IPS DF 6.9 (cell line): ENCODE measurements around the gene THSD1.
"Not testable (repeated sequence)": the region's sequence is repeated elsewhere in the genome, so short reads cannot be mapped to it uniquely, and the experiment has no call there.

Experiments used
- DNase-seq: peaks from one replicate; pipeline ENCODE4 v3.0.0-alpha.2; 2013; ENCODE audit warnings: low read depth, low spot score
- H3K27ac ChIP-seq: one replicate; pipeline ENCODE4 v1.5.1; 2013; ENCODE audit warnings: low read length, control low read depth
- H3K27me3 ChIP-seq: 2 replicates; pipeline ENCODE4 v1.6.1; 2013; ENCODE audit warnings: mild to moderate bottlenecking, low read length; ENCODE audit not compliant: control insufficient read depth, insufficient read depth
- H3K36me3 ChIP-seq: 2 replicates; pipeline ENCODE4 v1.6.1; 2013; ENCODE audit warnings: low read length; ENCODE audit not compliant: control insufficient read depth, insufficient read depth
- H3K4me1 ChIP-seq: 2 replicates; pipeline ENCODE4 v1.6.1; 2013; ENCODE audit warnings: low read length; ENCODE audit not compliant: control insufficient read depth, insufficient read depth
- H3K4me3 ChIP-seq: 2 replicates; pipeline ENCODE4 v1.5.1; 2013; ENCODE audit warnings: mild to moderate bottlenecking, low read length
- H3K9me3 ChIP-seq: 2 replicates; pipeline ENCODE4 v1.6.1; 2013; ENCODE audit warnings: low read length, inconsistent platforms; ENCODE audit not compliant: control insufficient read depth, insufficient read depth
- WGBS: extraction: QIAGEN DNeasy Blood & Tissue Kit; methylation state at CpG from one replicate; pipeline ENCODE4 v1.1.7; 2013; ENCODE audit warnings: mixed read lengths, missing lambda C conversion rate; ENCODE audit not compliant: insufficient read length, insufficient coverage; 5-methylcytosine and 5-hydroxymethylcytosine counted together

THSD1 gene

GRCh38 chr13:52342203-52342602 lies 63.8 kb downstream of the THSD1 start:
- no CpG with 5 or more reads among the region's 3 CpGs for WGBS
- H3K36me3 ChIP-seq, H3K9me3 ChIP-seq, H3K4me3 ChIP-seq, H3K27ac ChIP-seq, DNase-seq, H3K27me3 ChIP-seq, H3K4me1 ChIP-seq: not testable (repeated sequence)

GRCh38 chr13:52337828-52338455 lies 68.0 kb downstream of the THSD1 start:
- H3K4me3 ChIP-seq, H3K27me3 ChIP-seq, H3K27ac ChIP-seq, DNase-seq, H3K4me1 ChIP-seq, H3K36me3 ChIP-seq, H3K9me3 ChIP-seq: not testable (repeated sequence)
- no CpG with 5 or more reads among the region's 7 CpGs for WGBS

- H3K9me3 ChIP-seq, H3K27ac ChIP-seq, DNase-seq, H3K36me3 ChIP-seq, H3K27me3 ChIP-seq, H3K4me1 ChIP-seq, H3K4me3 ChIP-seq: not testable (repeated sequence)
- no CpG with 5 or more reads among the region's 22 CpGs for WGBS
Observed at GRCh38 chr13:52334107-52334506, 71.9 kb downstream of the THSD1 start.

GRCh38 chr13:52331844-52332243 lies 74.1 kb downstream of the THSD1 start:
- WGBS = no CpG with 5 or more reads among the region's 6 CpGs
- H3K4me3 ChIP-seq, H3K27me3 ChIP-seq, H3K9me3 ChIP-seq, H3K27ac ChIP-seq, DNase-seq, H3K4me1 ChIP-seq, H3K36me3 ChIP-seq: not testable (repeated sequence)
